RPMI8226 (cell line): ENCODE measurements around the gene SPATA31E1.
A peak's percentile ranks its signal among the peaks of the same experiment; 100 is the strongest.
"Not testable (repeated sequence)": the region's sequence is repeated elsewhere in the genome, so short reads cannot be mapped to it uniquely, and the experiment has no call there.

Source experiments
- DNase-seq: peaks from one replicate; pipeline ENCODE4 v3.0.0-alpha.2; 2015

Gene SPATA31E1

DNA sequence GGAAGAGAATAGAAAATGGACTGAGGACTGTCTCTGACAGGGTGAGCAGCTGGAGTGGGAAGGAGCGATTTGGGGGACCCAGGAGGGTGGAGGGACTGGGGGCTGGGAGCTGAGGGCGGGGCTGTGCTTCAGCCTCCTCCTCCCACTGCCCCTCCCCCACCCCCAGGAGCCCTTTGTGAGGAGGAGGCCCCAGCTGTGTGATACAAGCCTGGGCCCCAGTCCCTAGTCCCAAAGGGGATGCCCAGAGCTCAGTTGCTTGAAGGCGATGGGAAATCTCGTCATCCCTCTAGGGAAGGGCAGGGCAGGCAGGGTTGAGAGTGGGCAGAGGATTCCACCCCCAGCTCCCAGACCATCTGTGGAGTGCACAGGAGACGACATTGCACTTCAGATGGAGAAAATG lies at the start of gene SPATA31E1:
TSS of gene SPATA31E1 (plus strand) at position 251 of the 400 bp plus-strand sequence. CDS start at position 266, 15 bp downstream.
- no peak for DNase-seq

DNA sequence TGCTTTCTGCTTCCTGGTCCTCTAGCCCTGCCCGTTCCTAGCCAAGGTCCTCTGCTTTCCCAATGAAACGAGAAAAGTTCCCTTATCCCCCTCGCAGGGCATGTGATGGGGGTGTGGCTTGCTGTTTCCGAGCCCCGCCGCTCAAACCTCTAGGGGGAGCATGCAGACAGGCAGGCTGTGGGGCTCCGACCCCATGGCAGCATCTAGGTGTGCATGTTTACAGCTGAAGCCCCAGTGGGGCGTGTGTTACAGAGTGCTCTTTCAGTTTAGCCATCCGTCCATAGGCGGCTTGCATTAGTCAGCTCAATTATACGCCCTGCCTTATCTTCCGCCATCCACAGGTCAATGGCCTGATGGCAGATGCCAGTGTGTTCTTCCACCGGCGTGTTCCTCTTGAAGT lies 48.3 kb upstream of the SPATA31E1 start:
- DNase-seq: peak; percentile 8

DNA sequence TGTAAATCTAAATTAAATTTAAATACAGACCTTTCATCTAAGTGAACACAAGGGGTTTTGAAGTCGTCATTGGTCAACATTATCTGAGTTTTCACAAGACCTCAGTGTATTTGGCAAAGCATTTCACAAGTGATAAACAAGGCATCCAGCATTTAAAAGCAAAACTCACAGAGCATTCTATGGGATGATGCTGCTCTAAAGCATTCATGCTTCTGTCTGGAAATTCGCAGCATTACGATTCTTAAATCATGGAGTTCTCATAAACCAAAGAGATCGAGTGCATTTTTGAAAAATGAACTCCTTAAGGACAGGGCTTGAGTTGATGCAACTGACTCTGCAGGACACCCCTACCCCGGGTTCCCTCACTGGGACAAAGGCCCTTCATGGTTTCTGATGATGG lies 46.1 kb upstream of the SPATA31E1 start:
- DNase-seq: no peak

DNA sequence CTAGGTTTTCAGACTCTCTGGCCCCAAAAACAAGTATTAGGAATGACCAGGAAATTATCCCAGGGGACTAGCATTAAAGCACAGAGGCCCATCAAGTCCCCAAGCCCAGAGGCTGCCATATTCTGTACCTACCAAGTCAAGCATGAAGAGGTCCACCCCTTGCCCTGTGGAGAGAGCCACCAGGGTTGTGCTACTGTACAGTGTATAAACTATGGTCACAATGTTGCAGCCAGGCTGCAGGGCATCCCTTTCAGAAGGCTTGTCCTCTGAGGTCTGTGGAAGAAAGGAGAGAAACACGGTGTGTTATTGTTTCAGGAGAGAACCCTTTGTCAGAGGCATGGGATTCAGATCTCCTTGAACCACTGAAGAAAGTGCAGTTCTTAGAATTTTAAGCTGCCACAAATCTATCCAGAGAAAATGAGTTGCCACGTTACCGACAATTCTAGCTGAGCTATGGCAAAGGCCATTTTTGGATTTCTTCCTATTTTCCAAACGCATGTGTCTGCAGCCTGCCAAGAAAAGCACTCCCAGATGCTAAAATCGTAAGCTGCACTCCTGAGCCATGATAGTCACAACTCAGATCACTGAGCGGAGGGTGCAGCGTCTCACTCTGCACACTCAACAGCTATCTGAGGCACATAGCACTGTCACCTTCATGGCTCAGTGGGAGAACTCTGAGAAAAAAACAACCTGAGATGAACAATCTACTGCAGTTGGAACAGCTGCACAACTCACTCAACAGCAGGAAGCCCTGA lies 45.5 kb upstream of the SPATA31E1 start:
- DNase-seq: no peak

DNA sequence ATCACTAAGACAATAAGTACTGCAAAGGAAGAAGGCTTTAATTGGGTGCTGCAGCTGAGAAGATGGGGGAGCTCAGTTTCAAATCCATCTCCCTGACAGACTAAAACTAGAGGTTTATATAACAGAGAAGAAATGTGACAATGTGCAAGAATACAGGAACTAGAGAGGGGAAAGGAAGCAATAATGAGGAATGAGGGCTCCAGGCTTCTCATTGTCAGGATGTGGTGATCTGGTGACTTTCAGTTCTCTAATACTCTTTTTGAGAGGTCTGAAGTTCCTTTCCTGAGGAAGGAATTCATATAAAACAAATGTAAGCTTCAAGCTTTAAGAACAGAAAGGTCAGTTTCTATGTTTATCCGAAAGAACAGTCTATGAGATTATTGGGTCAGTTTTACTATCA lies 42.5 kb upstream of the SPATA31E1 start:
- DNase-seq: no peak

DNA sequence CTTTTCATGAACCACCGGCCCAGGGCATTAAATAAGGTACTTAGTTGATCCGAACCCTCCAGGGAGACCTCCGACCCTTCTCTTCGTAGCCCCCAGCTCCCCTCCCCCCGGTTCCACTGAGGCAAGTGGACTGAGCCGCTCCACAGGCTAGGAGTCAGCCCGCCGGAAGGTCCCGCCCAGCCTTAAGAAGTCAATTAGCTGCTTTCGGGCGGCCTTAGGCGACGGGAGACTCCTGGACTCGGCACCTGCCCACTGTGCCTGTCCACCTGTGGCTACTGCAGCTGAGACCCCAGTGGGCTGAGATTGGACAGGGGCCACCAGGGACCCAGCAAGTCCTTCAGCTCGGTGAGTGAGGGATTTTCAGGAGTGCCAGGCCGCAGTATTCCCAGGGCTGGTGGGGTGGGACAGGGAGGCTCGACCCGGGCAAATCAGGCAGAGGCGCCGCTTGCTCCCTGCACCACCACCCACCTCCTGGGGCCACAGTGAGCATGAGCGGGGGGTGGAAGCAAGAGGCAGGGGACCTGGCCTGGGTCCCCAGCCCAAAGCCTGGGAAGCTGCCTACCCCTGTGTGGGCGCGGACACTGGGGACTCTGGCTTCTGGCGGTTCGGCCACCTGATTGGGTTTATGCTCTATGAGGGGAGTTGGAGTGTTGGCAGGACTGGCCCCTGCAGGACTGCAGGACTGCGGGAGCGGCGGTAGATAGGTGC lies 39.6 kb upstream of the SPATA31E1 start:
- no peak for DNase-seq

DNA sequence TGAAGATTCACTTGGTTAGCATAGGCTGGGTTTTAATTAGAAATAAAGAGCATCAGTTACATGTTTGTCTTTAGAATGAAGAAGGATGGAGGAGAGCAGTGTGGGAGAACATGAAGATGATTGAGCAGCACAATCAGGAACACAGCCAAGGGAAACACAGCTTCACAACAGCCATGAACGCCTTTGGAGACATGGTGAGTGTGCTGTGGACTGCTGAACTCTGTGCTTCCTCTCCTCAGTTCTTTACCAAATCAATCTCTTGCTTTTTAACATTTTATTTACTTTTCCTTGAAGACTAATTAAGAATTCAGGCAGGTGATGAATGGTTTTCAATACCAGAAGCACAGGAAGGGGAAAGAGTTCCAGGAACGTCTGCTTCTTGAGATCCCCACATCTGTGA lies 38.2 kb upstream of the SPATA31E1 start:
- DNase-seq: no peak

DNA sequence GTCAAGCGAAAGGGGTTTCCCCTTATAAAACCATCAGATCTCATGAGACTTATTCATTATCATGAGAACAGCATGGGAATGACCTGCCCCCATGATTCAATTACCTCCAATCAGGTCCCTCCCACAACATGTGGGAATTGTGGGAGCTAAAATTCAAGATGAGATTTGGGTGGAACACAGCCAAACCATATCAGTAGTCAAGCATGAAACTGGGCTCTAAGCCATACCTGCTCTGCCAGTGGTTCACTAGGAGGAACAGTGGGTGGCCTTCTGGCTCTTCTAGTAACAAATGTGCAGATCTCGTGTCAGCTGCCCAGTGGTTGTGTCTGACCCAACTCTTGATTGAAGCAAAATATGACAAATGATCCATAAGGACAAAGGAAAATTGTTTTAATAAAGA lies 34.9 kb upstream of the SPATA31E1 start:
- DNase-seq: not testable (repeated sequence)

DNA sequence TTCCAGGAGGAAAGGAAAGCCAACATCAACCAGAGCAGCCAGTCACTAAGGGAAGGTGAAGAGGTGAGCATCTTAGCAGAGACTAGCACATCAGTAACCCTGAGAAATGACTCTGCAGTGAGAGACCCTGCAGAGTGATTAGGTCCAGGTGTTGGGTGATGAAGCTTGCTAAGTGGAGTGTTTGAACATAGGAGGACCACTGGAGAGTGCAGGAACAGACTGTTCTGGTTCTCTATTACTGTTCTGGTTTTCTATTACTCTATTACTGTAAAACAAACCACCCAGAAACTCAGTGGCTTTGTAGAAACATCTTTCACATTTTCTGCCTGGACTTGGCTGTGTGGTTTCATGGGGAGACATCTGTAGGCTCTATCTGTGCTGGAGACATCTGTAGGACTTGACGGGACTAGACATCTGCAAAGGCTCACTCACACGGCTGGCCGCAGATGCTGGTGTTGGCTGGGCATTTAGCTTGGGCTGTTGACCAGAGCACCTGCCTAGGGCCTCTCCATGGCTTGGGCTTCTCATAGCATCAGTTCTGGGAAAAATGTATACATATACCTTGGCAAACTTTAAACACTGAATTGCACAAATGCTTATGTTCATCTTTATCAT lies 33.4 kb upstream of the SPATA31E1 start:
- DNase-seq: no peak

DNA sequence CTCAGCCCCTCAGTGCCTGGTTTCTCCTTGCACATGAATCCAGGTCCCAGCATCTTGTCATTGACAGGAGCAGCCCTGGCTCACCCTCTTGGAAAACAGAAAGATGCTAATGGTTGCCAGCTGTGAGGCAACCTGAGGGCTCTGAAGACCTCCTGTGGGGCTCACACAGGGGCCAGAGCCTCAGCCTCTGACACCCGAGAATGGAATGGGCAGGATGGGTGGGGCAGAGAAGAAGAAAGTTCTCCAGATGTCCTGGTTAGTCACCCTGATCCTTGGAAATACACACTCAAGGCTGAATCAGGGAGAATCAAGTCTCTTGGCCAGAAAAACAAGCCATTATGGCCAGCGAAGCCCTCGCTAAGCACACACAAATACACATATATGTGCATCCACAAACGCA lies 32.3 kb upstream of the SPATA31E1 start:
- no peak for DNase-seq

DNA sequence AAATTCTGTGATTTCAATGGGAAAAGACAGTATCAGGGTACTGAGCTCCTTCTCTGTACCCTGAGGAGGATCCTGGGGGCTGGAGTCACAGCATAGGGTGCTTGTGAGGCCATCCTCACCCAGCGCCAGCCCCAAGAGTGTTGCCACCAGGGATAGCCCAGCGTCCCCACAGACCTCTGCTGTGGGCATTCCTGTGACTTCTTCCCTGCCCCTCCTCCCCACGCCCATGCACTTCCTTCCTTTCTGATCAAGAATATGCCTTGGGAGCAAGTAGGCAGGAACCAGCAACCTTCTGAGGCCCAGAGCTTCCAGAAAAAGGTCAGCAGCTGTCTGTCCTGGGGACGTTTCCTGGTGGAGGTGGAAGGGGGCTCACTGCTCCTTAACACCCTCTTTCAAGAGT lies 31.5 kb upstream of the SPATA31E1 start:
- not testable (repeated sequence) for DNase-seq

DNA sequence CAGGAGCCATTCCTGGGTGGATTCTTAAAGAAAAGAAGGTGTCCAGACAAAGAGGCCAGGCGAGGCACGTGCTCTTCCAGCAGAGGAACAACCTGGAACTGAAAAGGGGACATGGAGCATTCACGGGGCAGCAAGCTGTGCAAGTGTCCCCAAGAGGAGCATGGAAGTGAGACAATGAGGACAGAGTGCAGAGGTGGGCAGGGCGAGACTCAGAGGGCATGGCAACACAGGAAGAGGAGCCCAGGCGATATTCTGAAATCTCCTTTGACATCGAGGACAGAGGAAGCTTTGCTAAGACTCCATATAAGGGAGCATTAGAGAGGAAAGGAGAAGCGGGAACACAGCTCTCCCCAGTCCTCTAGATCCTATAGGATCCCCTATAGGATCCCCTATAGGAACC lies 29.4 kb upstream of the SPATA31E1 start:
- no peak for DNase-seq

DNA sequence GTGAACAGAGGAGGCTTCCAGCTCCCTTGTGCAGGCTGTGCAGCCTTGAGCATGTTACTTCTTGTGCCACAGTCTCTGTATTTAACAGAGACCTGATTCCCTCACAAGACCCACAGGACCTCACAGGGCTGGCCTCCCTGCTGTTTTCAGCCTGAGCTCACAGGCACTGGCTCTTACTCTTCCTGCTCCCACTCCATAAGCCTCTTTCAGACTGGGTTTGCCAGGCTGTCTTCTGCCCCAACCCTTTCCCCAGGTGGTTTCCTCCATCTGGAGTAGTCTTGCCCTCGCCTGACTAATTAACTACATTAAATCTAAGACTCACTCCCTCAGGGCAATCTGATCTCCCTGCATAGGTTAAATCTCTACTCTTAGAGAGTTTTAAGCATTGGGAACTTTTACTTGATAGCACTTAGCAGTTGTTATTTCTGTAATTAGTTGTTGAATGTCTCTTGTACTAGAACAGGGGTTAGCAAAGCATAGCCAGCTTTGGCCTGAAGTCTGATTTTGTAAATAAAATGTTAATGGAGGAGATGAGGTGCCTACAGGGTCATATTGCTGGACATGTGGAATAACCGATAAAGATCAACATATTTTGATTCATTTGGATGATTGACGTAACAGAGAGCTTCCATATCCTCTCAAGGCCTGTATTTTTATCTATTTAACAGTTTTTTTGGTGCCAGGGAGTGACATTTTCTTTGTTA lies 28.6 kb upstream of the SPATA31E1 start:
- no peak for DNase-seq

DNA sequence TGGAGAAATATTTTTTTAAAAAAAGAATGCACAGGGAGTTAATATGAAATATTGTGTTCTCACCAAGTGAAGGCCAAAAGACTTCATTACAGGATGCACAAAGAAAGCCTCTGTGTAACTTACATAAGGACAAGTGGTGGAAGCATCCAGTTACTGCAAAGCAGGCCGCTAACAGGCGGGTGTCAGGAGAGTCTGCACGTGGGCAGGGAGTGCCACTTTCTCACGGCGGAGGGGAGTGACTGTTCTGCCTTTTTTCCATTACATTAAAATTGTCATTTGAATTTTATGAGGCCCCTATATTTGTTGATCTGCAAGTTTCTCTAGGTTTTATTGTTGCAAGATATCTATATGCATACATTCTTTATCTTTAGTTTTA lies 28.1 kb upstream of the SPATA31E1 start:
- DNase-seq: no peak

DNA sequence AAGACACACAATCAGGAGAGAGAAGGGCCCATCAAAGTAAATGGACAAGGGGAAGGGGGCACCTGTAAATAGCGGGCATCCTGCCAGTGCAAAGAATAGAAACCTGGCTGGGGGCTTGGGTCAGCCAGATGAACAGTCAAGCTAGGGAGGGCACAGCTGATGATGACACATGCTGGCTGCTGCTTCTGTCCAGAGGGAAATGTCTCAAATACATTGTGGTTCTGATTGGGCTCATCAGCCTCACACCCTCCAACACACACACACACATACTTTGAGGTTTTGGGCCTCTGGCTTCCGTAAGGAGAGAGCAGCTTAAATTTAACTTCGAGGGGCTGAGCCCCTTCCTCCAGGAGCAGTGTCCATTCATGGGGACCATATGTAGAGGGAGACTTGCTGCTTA lies 27.6 kb upstream of the SPATA31E1 start:
- DNase-seq: no peak

DNA sequence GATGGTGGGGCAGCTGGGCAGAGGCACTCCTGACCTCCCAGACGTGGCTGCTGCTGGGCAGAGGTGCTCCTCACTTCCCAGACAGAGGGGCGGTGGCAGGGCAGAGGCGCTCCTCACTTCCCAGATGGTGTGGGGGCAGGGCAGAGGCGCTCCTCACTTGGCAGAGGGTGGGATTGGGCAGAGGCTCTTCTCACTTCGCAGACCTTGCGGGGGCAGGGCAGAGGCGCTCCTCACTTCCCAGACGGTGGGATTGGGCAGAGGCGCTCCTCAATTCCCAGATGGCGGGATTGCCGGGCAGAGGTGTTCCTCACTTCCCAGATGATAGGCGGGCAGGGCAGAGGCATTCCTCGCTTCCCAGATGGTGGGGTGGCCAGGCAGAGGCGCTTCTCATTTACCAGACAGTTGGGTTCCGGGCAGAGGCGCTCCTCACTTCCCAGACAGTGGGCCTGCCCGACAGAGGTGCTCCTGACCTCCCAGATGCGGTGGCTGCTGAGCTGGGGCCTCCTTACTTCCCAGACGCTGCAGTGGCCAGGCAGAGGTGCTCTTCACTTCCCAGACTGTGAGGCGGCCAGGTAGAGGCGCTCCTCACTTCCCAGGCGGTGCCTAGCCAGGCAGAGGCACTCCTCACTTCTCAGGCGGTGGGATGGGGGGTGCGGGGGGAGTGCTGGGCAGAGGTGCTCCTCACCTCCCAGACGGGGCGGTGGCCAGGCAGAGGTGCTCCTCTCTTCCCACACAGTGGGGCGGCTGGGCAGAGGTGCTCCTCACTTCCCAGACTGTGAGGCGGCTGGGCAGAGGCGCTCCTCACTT lies 25.3 kb upstream of the SPATA31E1 start:
- DNase-seq: no peak

DNA sequence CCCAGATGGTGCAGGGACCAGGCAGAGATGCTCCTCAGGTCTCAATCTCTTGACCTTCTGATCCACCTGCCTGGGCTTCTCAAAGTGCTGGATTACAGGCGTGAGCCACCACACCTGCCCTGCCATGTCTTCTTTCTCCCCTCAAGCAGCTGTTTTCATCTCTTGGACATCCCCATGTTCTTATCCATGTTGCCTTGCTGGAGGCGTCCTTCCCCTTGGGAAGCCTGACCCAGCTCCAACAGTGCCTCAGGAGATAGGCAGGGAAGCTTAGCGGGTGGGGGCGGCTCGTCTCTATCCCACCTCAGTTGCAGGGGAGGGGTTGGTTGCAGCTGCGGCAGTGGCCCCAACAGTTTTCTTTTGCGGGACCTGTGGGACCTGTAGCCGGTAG lies 24.7 kb upstream of the SPATA31E1 start:
- no peak for DNase-seq

DNA sequence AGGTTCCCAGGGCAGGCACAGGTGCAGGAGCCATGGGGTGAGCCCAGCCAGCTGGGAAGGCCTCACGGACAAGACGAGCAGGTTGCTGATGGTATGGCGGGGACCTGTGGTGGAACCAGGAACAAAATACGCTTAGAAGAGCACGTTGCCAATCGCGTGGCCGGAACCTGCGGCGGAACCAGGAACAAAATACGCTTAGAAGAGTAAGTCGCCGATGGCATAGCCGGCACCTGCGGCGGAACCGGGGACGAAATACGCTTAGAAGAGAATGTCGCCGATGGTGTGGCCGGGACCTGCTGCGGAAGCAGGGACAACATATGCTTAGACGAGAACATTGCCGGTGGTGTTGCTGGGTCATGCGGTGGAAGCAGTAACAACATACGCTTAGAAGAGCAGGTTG lies 23.5 kb upstream of the SPATA31E1 start:
- no peak for DNase-seq

DNA sequence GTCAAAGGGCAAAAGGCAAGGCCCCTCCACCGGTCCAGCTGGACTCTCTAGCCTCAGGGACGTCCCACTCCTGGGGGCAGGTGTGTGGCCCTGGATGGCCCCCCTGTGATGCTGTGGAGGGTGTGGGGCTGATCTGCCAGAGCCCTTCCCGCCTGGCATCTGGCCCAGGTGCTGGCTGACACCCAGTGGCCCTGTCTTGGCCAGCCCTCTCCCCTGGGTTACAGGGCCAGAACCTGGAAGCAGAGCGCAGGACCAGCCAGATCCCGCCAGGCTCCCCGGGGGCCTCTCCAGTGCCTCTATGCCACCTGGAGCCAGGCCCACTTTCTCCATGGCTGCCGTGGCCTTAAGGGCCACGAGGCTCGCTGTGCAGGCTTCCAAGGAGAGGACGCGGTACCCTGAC lies 22.9 kb upstream of the SPATA31E1 start:
- no peak for DNase-seq

DNA sequence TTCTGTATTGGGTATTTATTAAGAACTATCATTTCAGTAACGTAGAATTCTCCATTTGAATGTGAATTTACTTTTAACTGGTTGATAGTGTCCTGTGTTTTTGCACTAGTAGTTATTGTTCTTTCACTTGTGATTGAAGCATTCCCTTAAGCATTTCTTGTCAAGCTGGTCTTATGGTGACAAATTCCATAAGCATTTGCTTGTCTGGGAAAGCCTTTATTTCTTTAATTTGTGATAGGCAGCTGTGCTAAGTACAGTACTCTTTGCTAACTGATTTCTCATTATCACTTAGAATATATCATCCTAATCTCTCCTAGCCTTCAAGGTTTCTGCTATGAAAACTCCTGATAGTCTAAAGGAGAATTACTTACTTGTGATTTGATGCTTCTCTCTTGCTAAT lies 21.3 kb upstream of the SPATA31E1 start:
- no peak for DNase-seq

DNA sequence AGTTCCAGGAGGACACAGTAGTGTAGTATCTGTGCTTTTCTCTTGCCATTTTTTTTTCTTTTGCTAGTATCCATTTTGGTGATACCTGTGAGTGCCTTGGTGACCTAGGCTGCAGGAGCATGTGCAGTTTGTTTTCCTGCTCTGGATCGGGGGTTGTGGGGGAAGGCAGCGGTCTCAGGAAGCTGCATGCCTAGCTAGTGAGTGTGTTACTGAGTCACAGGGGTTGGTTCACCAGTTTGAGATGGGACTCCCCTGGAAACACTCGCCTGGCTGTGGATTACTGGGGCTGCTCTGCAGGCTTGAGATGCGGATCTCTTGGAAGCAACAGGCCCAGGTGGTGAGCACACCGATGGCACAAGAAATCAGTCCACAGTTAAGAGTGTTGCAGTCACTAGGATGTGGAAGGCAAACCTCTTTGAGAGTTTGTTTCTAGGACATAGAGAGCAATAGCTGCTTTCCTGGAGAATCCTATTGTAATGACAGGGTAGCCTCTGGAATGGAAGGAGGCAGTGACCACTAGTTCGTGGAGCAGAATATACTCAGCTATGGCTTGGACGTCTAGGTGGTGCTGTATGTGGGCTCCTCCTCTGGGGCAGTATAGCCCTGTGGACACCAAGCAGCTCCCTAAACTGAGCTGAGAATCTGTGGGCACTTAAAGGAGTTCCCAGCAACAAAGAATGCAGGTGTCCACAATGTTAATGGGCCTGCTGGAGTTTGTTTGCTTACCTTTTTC lies 20.0 kb upstream of the SPATA31E1 start:
- DNase-seq: no peak

DNA sequence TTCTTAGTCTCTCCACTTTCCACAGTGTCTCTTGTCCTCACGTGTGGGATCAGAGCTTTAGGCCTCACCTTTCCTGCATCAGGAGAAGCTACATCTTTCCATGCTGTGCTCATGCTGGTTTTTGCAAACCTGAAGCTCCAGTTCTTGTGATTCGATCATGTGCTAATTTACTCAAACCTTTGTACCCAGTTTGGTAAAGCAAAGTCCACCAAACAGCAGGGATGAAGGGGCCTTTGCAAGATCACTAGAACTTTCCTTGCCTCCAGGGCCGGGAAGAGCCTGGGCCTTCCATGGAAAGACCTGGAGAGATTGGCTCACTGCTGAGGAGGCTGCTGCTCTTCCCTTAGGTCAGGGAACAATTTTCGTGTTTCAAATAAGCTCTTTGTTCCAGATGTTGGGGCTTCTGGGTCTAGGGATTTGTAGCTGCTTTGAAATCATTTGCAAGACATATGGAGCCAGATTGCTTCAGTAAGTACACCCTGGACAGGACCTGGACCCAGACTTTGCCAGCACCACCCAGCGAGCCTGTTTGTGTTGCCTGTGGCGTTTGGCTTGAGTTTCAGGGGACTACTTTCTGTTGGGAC lies 18.7 kb upstream of the SPATA31E1 start:
- DNase-seq: no peak
